ENCODE data around the gene CSAD. TPM values are rescaled to one million over a fixed set of nuclear protein-coding genes. Genes with fewer than 3 reads are reported as not detected.
"Not testable (repeated sequence)": the region's sequence is repeated elsewhere in the genome, so short reads cannot be mapped to it uniquely, and the experiment has no call there.

Gene CSAD
- total RNA-seq, 6 experiments from 2014 or later, result 20.6 to 54.2 (median 37.1) TPM

DNA sequence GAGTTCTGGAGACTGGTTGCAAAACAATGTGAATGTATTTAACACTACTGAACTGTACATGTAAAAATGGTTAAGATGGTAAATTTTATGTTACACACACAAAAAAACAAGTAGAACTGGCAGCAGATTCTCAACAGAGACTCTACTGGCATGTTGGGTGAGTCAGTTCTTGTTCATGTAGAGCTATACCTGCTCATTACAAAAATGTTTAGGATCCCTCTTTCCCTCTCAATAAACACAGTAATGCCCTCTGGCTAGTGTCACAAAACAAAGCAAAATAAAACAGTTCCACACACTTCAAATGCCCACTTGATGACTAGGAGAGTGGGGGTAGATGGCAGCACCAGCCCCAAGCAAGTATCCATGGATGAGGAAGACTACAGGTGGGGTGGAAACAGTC is 13.9 kb downstream of the CSAD start:
- no peak for TF ChIP-seq POLR2A (IDR thresholded peaks at IDR 0.05)
- Histone ChIP-seq H3K27me3 (no peaks in the 10 kb centered on the region), H3K4me3 (no peak overlapping the region), H3K9me3 (no peaks in the 10 kb centered on the region), H3K36me3 (peaks cover 0 to 4% (median 0%) of the 10 kb centered on the region in 4 donors), H3K27ac (no peak overlapping the region), H3K4me1 (peaks cover 0 to 43% (median 15%) of the 10 kb centered on the region in 4 donors)
- DNase-seq (no peak), ATAC-seq (no peak)
- intact Hi-C loops (cut with DNase I), result loop anchor here in 1 of 2 donors (10.0 kb wide), 1 partner anchor 102 kb away; no protein-coding TSS in a partner anchor

DNA sequence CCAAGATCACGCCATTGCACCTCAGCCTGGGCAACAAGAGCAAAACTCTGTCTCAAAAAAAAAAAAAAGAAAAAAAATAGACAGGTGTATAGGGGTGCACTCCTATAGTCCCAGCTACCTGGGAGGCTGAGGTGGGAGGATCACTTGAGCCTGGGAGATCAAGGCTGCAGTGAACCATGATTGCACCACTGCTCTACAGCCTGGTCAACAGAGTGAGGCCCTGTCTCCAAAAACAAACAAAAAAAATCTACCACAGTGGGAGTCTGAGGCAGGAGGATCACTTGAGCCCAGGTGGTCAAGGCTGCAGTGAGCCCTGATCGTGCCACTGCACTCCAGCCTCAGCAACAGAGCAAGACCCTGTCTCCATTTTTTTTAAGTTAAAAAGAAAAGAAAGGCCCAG is 17.7 kb downstream of the CSAD start:
- WGBS (ENCODE audit: insufficient coverage, low coverage, low lambda C conversion rate, missing lambda C conversion rate), result 100% methylated on average over 1 of the region's 2 CpGs
- intact Hi-C loops (cut with DNase I), result loop anchor here in 1 of 2 donors (5.0 to 10.0 kb wide), 2 partner anchors 34 to 98 kb away; no protein-coding TSS in a partner anchor
- not testable (repeated sequence) for H3K4me3 ChIP-seq, DNase-seq, H3K36me3 ChIP-seq, ATAC-seq, H3K27me3 ChIP-seq, H3K9me3 ChIP-seq, H3K27ac ChIP-seq
- peaks cover 0 to 45% (median 19%) of the 10 kb centered on the region in 4 donors for H3K4me1 ChIP-seq

DNA sequence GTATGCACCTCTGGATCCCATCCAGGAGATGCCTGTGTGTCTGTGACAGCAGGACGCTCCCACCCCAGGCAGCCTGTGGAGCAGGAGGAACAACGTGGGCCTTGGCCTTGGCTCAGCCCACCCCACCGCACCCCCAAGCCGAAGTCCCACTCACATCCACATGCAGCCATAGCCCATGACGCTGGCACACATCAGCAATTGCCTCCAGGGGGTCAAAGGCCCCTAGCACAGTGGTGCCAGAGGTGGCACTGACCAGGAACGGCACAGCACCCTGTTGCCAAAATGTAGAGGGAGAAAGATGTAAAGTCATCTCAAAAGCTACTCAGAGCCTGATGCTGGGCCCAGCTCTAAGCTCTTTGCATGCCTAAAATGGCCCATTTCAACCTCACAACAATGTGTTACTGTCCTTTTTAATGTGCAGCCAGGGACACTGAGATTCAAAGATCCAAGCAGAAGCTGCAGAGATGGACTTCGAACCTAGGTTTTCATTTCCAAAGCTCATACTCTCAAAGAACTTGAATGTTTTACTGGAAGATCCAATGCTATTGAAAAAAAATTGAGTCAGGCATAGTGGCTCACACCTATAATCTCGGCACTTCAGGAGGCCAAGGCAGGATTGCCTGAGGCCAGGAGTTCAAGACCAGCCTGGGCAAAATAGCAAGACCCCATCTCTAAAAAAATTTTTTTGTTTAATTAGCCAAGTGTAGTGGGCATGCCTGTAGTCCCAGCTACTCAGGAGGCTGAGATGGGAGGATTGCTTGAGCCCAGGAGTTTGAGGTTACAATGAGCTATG is 19.4 kb downstream of the CSAD start:
- WGBS (ENCODE audit: insufficient coverage, low coverage, low lambda C conversion rate, missing lambda C conversion rate), result 25% methylated on average over 2 of the region's 8 CpGs

DNA sequence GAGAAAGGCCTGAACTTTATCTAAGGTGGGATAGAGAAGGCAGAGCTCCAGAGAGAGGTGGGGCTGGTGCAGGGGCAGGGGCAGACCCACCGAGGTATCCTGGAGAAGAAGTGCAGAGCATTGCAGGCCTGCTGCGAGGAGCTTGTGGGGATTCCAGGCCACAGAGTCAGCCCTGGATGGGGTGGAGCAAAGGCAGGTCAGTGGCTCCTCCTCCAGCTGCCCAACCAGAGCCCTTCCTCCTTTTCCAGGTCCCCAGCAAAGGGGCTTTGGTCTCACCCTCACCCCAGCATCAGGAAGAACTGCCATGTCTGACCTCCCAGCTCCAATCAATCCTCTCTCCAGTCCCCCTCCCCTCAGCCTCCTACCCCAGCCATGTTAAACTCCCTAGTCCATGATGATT is 20.1 kb downstream of the CSAD start:
- Histone ChIP-seq H3K4me1 (peaks cover 0 to 56% (median 23%) of the 10 kb centered on the region in 4 donors), H3K36me3 (peaks cover 0 to 4% (median 0%) of the 10 kb centered on the region in 4 donors), H3K27me3 (no peaks in the 10 kb centered on the region), H3K4me3 (no peak overlapping the region), H3K9me3 (no peaks in the 10 kb centered on the region), H3K27ac (no peak overlapping the region)
- ATAC-seq (peak in 3 of 4 donors; percentile 5 to 22 (median 17)), DNase-seq (no peak)
- TF ChIP-seq, protein P1, sequence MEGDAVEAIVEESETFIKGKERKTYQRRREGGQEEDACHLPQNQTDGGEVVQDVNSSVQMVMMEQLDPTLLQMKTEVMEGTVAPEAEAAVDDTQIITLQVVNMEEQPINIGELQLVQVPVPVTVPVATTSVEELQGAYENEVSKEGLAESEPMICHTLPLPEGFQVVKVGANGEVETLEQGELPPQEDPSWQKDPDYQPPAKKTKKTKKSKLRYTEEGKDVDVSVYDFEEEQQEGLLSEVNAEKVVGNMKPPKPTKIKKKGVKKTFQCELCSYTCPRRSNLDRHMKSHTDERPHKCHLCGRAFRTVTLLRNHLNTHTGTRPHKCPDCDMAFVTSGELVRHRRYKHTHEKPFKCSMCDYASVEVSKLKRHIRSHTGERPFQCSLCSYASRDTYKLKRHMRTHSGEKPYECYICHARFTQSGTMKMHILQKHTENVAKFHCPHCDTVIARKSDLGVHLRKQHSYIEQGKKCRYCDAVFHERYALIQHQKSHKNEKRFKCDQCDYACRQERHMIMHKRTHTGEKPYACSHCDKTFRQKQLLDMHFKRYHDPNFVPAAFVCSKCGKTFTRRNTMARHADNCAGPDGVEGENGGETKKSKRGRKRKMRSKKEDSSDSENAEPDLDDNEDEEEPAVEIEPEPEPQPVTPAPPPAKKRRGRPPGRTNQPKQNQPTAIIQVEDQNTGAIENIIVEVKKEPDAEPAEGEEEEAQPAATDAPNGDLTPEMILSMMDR (IDR thresholded peaks at IDR 0.05), result no peak
- no peak for TF ChIP-seq POLR2A (IDR thresholded peaks at IDR 0.05)
- intact Hi-C loops (cut with DNase I), result loop anchor here in 1 of 2 donors (5.0 to 10.0 kb wide), 2 partner anchors 37 to 96 kb away; no protein-coding TSS in a partner anchor
- 20% methylated on average over 1 of the region's 2 CpGs for WGBS (ENCODE audit: insufficient coverage, low coverage, low lambda C conversion rate, missing lambda C conversion rate)

More for the DNA sequence above, 19.4 kb downstream of the CSAD start:
- Histone ChIP-seq H3K9me3 (no peaks in the 10 kb centered on the region), H3K27me3 (no peaks in the 10 kb centered on the region), H3K4me3 (no peak overlapping the region), H3K27ac (peak overlapping the region in 1 of 3 donors; percentile 37), H3K36me3 (peaks cover 0 to 4% (median 0%) of the 10 kb centered on the region in 4 donors), H3K4me1 (peaks cover 0 to 56% (median 23%) of the 10 kb centered on the region in 4 donors)
- TF ChIP-seq POLR2A (IDR thresholded peaks at IDR 0.05), result no peak
- TF ChIP-seq, protein P1 (IDR thresholded peaks at IDR 0.05), result no peak
- ATAC-seq (peak in 3 of 4 donors; percentile 2 to 42 (median 11)), DNase-seq (peak in 1 of 3 donors; percentile 65)
- intact Hi-C loops (cut with DNase I), result loop anchor here in 1 of 2 donors (5.0 to 10.0 kb wide), 2 partner anchors 36 to 97 kb away; no protein-coding TSS in a partner anchor

DNA sequence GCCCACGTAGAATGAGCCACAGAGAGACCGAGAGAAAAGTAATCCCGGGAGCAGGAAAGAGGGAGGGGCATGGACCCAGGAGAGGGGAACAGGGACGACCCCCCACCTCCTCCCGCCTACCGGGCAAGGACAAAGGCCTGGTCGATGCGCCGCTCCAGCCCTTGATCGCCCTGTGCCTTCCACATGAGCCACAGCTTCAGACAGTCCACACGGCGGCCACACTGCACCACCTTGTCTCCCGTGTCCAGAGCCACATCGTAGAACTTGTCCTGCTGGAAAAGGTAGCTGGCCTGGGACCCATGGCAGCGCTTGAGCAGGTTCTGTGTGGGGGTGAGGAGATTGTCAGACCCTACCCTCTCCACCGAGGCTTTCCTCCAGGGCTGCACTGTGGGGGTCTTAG is 20.7 kb downstream of the CSAD start:
- intact Hi-C loops (cut with DNase I), result loop anchor here (5.0 to 10.0 kb wide), 2 partner anchors 37 to 95 kb away; no protein-coding TSS in a partner anchor
- DNase-seq, result peak in 1 of 3 donors; percentile 60
- H3K27ac ChIP-seq, result no peak overlapping the region

More for the DNA sequence above, 20.7 kb downstream of the CSAD start:
- H3K4me3 ChIP-seq, result no peak overlapping the region
- peak in 3 of 4 donors; percentile 24 to 43 (median 29) for ATAC-seq
- peaks cover 0 to 56% (median 23%) of the 10 kb centered on the region in 4 donors for H3K4me1 ChIP-seq
- no peaks in the 10 kb centered on the region for H3K27me3 ChIP-seq
- H3K36me3 ChIP-seq, result peaks cover 0 to 4% (median 0%) of the 10 kb centered on the region in 4 donors
- WGBS (ENCODE audit: insufficient coverage, low coverage, low lambda C conversion rate, missing lambda C conversion rate), result 53% methylated on average over 15 of the region's 16 CpGs
- TF ChIP-seq, protein P1 (IDR thresholded peaks at IDR 0.05), result no peak
- TF ChIP-seq POLR2A (IDR thresholded peaks at IDR 0.05), result no peak
- no peaks in the 10 kb centered on the region for H3K9me3 ChIP-seq

Data from right lobe of liver (tissue), 6 donors.